HG03095 (cell line): ENCODE measurements around the gene CUL4A.

Experiments used
- ATAC-seq: cut with Tn5 transposase; IDR thresholded peaks from one replicate; pipeline ENCODE4 v1.9.1; 2021; ENCODE audit warnings: moderate library complexity; ENCODE audit not compliant: unreplicated experiment

The CUL4A gene

GRCh38 chr13:113207890-113208420 lies 1.5 kb upstream of the CUL4A start:
- ATAC-seq: peak; percentile 6

GRCh38 chr13:113208421-113209335 lies 735 bp upstream of the CUL4A start, which contains the start of gene PCID2:
PCID2 (minus strand) TSS chr13:113208669; CDS start chr13:113208634, 35 bp downstream.
- peak; percentile 73 for ATAC-seq

GRCh38 chr13:113209759-113210421 lies 477 bp downstream of the CUL4A start:
- ATAC-seq: peak; percentile 32

DNA sequence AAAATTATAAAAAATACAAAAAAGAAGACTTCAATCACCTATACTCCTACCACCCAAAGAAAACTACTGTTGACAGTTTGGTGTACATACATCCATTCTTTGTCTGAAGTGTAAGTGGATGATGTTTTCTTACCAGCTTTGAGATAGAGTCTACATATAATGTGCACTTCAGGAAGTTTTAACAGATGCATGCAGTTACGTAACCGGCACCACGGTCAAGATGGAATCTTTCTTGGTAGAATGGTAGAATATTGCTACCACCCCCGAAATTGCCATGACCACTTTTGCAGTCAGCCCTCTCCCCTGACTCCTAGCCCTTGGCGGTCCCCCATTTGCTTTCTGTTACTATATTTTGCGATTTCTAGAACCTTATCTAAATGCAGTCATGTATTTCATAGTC lies 1.4 kb downstream of the CUL4A start:
- no peak for ATAC-seq

- no peak for ATAC-seq
Observed at GRCh38 chr13:113211774-113212173, 2.4 kb downstream of the CUL4A start.

DNA sequence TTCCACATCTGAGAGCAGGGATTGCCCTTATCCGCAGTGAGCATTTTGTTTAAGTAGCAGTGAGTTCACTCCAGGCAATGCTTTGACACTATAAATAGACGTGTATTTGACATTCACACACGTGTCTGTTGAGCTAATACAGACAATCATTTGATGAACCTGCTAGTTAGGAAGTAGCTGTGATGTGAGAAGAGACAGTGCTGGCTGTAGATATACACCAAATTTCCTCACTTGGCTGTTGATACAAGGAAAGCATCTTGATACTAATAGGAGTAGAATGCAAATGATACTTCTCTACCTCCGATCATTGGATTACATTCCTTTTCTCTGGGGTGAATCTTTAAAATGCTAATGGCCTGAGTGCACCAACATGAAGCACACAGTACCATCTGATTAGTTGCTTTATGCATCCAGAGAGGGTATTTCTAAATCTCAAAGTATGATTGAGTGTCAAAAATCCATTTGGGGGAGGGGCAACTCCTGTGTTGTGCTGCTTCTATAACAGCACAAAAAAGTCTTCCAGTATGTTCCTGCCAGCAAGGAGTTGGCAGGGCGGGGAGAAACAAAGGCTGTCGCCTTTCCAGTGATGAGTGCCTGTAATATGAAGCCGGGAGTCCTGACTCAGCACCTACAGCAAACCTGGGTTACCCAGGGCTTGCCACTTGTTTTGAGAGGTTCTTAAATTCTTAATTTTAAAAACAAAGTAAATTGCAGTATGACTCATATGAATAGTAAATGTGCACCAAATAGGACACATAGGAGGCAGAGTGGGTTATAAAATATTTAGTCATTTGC lies 7.0 kb downstream of the CUL4A start:
- ATAC-seq: no peak

- ATAC-seq: no peak
Observed at GRCh38 chr13:113218586-113218985, 9.2 kb downstream of the CUL4A start.

DNA sequence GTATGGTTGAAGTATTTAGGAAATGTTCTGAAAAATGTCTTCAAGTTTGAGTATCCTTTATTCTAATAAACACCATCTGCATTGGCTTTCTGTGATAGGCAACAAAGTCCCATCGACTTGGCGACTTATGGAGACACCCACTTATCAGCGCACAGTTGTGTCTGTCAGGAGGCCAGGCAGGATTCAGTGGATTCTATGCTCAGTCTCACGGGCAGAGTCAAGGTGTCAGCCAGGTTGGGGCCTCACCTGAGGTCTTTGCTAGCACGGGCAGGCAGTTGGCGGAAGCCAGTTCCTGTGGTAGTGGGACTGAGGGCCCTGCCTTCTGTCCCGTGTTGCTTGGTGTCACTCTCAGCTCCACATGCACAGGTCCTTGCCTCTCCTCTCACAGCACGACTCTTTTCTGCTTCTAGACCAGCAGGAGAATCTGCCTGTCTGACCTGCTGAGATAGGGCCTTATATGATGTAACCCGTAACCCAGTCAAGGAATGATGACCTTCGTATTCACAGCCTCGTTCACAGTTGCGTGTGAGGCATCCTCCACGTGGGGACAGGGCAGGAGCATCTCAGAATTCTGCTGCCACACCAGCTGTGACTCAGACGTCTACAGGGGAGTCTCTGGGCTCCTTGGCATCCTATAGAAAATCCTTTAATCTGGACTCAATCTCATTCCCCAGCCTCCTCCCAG lies 10.0 kb downstream of the CUL4A start:
- ATAC-seq: no peak

GRCh38 chr13:113220141-113220598 lies 10.8 kb downstream of the CUL4A start:
- no peak for ATAC-seq

DNA sequence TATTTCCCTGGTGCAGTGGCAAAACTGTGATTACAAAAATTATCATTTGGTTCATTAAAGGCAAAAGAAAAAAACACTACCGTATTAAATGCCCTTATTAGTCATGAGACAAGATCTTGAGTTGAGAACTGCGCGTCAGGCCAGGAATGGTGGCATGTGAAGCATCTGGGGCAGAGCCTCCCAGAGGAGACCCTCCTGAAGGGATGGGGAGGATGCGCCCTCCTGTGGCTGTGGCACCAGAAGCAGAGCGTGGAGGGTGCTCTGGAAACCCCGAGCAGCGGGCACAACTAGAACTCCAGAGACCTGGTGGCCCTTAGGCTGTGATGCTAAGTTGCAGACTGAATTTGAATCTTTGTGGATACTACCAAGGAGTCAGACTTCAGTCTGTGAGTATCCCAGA lies 11.5 kb downstream of the CUL4A start:
- no peak for ATAC-seq

DNA sequence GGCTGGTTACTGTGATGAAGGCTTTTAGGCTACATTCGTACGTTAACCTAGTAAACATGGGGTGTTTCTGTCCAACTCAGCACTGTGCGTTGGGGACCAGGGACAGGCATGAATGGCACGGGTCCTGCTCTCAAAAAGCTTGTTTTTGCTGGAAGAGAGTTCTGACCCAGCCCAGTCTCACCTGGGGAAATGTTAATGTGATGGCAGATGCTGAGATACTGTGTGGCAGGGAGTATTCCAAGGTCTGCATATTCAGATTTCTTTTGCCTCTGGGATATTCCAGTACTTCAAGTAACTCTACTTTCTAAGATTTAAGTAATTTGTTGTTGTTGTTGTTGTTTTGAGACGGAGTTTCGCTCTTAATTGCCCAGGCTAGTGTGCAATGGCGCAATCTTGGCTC lies 13.7 kb downstream of the CUL4A start:
- no peak for ATAC-seq

DNA sequence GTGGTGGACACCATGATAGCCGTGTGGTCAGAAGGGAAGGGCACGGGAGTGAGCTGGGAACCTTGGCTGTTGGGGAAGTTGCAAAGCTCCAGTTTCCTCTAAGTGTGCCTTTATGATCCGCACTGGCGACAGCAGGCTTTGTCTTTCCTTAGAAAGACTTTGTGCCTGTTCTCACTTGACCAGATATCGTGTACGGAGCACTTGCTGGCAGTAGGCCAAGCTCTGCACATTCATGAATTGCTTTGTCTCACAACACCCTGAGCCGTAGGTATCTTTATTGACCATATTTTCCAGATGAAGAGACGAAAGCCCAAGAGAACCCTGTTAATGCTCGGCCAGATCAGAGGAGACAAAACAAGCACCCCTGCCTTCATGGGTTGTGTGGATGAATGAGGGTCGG lies 15.1 kb downstream of the CUL4A start:
- ATAC-seq: no peak

- no peak for ATAC-seq
Observed at GRCh38 chr13:113225515-113225914, 16.1 kb downstream of the CUL4A start.

DNA sequence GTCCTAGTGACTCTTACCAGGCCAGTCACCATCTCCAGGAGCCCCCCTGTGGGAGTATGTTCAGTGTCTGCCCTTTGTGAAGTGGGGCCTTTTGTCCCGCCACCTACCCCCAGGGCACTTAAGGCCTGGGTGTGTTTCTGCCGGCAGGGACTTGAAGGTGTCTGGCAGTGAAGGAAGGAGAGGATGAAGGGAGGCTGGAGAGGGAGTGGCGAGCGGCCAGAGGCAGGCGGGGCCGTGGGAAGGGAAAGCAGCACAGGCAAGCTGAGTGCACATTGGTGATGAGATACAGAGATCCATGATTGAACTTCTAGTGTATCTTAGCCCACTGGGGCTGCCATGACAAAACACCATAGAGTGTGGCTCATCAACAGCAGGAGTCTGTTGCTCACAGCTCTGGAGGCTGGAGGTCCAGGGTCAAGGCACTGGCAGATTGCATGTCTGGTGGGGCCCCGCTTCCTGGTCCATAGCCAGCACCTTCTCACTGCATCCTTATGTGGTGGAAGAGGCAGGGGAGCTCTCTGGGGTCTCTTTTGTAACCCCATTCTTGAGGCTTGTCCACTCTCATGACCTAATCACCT lies 17.5 kb downstream of the CUL4A start:
- no peak for ATAC-seq

- ATAC-seq: no peak
Observed at GRCh38 chr13:113229161-113229560, 19.7 kb downstream of the CUL4A start.

GRCh38 chr13:113229791-113230190 lies 20.4 kb downstream of the CUL4A start:
- no peak for ATAC-seq

DNA sequence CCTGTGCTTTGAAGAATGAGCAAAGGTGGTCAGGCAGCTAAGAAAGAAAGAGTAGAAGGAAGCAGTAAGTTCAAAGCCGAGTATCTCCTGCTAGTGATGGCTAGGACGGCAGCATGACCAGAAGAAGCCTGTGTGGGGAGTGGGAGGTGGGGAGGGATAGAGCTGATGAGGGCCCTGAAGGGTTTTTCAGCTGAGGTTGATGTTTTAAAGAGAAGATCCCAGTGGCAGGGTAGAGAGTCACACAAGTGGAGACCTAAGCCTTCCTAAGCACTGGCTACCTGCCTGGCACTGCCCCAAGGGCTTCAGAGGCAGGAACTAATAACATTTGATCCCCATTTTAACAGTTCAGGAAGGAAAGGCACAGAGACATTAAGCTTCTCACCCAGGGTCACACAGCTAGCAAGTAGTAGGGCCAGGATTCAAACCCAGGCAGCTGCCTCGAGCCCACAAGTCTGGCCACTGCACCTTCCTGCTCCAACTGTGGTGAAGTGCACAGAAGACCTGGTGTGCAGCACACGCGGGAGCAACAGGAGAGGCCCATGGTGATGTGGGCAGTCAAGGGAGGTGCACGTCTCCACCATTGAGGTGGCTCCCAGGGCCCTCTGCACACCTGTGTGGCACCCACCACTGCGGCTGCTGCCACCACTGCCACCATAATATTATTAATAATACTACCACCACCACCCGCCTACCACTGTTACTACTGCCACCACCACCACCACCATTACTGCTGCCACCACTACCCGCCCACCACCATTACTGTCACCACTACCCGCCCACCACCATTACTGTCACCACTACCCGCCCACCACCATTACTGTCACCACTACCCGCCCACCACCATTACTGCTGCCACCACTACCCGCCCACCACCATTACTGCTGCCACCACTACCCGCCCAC lies 22.1 kb downstream of the CUL4A start:
- ATAC-seq: no peak

- no peak for ATAC-seq
Observed at GRCh38 chr13:113232208-113233003, 23.0 kb downstream of the CUL4A start.
